ENCODE measurements around the gene CEACAM8.
"Not testable (repeated sequence)": the region's sequence is repeated elsewhere in the genome, so short reads cannot be mapped to it uniquely, and the experiment has no call there.

CEACAM8 gene

DNA sequence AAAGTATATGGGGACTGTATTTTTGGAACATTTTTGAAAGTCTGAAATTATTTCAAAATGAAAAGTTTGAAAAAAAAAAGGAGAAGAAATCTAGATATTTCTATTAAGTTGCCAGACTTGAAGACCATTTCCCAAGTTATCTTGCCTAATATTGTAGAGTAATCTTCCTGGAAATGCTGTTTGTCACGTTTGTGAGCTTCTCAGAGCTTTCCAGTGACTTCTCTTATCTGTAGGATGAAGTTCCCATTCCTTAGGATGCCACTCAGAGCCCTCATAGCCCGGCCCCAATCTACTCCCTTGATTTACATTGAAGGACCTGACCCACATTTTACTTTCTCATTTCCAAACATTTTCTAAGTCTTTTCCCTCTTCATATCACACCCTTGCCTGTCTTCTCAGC, 23.6 kb downstream of the CEACAM8 start:
- DNase-seq (ENCODE audit: low read depth) = no peak

GRCh38 chr19:42569193-42569592, 25.5 kb downstream of the CEACAM8 start:
- no peak for DNase-seq (ENCODE audit: low read depth)

DNA sequence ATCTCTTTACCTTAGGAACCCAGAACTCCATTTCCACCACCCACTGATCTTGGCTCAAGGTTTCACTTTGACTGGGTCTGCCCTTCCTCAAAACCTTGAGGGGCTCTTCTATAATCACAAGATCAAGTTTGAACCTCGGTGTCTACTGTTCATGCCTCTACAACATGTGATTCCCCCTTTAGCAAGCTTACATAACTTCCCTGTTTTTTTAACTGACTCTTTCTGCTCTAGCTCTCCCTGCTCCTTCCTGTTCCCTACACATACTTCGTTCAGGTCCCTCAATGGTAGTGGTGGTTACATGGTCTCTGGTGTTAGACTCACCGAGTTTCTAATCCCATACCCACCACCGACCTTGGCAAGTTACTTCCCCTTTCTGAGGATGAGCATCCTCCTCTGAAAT, 26.7 kb downstream of the CEACAM8 start:
- no peak for DNase-seq (ENCODE audit: low read depth)

GRCh38 chr19:42567567-42567966, 27.2 kb downstream of the CEACAM8 start:
- DNase-seq (ENCODE audit: low read depth) = no peak

DNA sequence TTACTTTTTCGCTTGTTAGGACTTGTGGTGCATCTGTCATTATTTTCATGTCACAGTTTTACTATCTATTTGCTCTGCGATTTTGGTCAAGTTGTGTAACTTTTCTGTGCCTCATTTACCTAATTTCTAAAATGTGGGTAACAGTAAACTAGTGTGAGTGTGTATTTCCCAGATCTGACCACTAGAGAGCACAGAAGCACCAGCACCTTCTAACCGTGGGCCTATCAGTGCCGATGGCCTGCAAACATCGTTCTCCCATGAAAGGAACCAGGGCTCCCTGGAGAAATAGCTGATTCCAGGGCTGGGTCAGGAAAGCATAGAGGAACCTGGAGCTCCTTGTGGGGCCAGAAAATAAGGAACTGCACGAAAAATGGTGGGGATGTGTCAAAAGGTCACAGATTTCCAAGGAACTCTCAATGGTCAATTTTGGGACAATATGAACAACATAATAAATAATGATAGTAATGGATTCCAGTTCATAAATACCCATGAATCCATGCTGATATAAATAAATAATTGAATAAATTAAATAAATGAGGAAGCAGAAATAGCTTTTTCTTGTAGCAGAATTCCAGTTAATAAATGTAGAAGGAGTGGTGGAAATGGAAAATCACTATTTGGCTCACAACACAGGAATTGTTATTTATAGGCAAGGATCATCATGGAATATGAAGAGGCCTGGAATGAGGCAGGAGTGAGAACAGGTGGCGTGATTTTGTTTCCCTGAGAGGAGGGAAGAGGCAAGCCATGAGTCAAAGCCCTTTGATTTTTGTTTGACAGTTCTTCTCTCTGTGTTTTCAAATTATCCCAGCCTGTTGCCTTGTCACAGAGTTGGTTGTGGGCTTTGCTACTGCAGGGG, 31.1 kb downstream of the CEACAM8 start:
- DNase-seq (ENCODE audit: low read depth) = peak; percentile 55

- no peak for DNase-seq (ENCODE audit: low read depth)
Measured at GRCh38 chr19:42561512-42561911, 33.2 kb downstream of the CEACAM8 start.

GRCh38 chr19:42560731-42561130, 34.0 kb downstream of the CEACAM8 start:
- DNase-seq (ENCODE audit: low read depth) = no peak

GRCh38 chr19:42558450-42559150, 36.1 kb downstream of the CEACAM8 start:
- no peak for DNase-seq (ENCODE audit: low read depth)

GRCh38 chr19:42557386-42557871, 37.3 kb downstream of the CEACAM8 start:
- DNase-seq (ENCODE audit: low read depth) = not testable (repeated sequence)

DNA sequence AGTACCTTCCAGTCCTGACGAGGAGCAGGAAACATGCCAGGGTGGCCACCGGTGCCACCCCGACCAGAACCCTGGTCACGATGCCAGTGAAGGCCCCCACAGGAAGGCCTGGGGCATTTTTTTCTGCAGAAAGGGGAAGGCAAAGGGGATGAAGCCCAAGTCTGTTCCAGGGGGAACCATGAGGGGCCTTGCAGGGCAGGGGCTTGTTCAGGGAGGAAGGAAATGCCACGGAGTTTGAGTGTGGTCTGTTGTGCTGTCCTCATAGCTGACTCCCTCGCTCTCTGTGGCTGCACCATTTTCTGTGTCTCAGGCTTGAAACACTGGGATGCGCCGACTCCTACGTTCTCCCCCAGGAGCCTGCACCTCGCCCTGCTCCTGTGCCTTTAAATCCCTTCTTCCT, 38.9 kb downstream of the CEACAM8 start:
- DNase-seq (ENCODE audit: low read depth) = no peak

DNA sequence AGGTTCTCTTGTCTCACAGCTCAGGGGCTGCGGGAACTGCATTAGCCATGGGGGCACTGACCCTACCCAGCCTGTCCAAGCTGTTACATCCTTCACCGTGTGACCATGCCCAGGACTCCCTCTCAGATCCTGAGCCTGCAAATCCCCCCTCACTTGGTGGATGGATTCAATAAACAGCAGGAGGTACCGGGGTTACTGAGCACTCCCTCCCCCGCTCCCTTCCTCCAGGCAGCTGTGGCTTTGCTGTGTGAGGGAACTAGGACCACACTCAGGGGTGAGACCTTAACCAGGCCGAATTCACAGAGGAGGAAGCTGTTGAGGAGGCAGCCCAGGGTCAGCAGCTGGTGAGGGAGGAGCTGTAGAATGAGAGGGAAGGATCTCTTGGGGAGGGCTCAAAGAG, 39.4 kb downstream of the CEACAM8 start:
- DNase-seq (ENCODE audit: low read depth) = no peak

DNA sequence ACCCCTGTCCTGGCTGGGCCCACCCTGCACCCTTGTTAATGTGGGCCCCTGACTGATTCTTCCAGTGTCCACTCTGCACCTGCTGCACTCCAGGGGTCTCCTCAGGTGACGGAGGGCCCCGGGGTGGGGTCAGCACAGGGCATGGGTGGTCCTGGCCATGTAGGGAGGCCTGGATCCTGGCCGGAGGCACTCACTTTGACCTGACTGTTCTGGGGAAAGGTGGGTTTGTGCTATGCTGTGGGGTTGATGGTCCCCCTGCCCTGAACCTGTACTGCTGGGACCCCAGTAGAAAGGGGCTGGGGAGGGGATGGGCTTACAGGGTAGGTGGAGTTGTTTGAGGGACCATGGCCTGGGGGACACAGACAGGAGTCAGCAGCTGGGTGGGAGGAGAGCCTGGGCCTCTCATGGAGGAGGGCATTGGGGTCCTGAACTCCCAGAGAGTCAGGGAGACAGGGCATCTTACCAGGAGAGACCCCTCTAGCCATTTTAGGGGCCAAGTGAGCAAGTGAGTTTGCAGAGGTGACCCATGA, 40.6 kb downstream of the CEACAM8 start:
- no peak for DNase-seq (ENCODE audit: low read depth)

GRCh38 chr19:42553292-42554045, 41.3 kb downstream of the CEACAM8 start:
- peak; percentile 87 for DNase-seq (ENCODE audit: low read depth)

GRCh38 chr19:42552086-42553065, 42.3 kb downstream of the CEACAM8 start:
- no peak for DNase-seq (ENCODE audit: low read depth)

DNA sequence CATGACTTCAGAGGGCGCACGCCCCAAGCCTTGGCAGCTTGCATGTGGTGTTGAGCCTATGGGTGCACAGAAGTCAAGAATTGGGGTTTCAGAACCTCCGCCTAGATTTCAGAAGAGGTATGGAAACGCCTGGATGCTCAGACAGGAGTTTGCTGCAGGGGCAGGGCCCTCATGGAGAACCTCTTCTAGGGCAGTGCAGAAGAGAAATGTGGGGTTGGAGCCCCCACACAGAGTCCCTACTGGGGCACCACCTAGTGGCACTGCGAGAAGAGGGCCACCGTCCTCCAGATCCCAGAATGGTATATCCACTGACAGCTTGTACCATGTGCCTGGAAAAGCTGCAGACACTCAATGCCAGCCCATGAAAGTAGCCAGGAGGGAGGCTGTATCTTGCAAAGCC, 44.2 kb downstream of the CEACAM8 start:
- not testable (repeated sequence) for DNase-seq (ENCODE audit: low read depth)

GRCh38 chr19:42549067-42549466, 45.7 kb downstream of the CEACAM8 start:
- DNase-seq (ENCODE audit: low read depth) = not testable (repeated sequence)

GRCh38 chr19:42548552-42548951, 46.2 kb downstream of the CEACAM8 start:
- DNase-seq (ENCODE audit: low read depth) = no peak

GRCh38 chr19:42547929-42548328, 46.8 kb downstream of the CEACAM8 start:
- no peak for DNase-seq (ENCODE audit: low read depth)

DNA sequence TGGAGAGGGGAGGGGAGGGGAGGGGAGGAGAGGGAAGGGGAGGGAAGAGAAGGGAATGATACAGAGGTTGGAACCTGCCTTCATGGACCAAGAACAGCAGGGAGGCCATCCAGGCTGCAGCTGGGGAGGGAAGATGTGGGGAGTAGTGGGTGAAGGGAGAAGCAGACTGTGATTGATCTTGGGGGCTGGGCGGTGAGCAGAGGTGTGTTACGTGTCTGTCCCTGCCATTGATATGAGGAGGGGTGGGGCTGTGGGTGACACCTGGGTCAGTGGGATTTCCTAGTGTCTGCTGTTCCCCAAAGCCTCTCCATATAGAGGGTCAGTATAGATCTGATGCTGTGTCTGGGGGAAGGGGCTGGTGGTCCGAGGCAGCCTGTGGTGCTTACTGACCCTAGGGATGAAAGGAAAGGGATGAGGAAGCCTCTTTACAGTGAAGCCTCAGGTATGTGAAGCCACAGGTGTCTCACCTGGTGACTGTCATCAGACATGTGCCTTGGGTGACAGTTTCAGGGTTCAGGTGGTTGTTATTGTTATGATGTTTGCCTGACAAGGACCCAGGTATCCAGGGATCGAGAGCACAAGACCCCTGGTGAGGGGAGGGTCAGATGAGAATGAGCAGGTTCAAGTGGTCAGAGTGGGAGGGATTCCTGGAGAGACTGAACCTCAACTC, 47.8 kb downstream of the CEACAM8 start:
- no peak for DNase-seq (ENCODE audit: low read depth)

DNA sequence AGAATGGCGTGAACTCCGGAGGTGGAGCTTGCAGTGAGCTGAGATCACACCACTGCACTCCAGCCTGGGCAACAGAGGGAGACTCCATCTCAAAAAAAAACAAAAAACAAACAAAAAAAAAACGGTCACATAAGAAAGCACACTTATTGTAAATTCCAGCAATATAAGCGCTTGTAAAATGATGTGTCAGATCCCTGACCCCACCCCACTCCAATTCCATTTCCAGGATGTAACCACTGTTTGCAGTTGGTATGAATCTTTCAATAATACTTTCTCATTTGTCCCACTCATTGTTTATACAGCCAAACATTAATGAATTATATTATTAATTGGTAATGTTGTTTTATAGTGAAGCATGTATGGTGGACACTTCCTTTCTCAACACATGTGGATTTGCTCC, 50.6 kb downstream of the CEACAM8 start:
- DNase-seq (ENCODE audit: low read depth) = no peak

All from iris pigment epithelial cell (primary cell).